Sciatic nerve (tissue), 2 donors: Measurements from ENCODE around the gene FAM151A. TPM values are rescaled to one million over a fixed set of nuclear protein-coding genes. Genes with fewer than 3 reads are reported as not detected.

ENCODE experiments used
- ATAC-seq: fragments of 200-7000 bp; cut with Tn5 transposase; one replicate; pipeline ENCODE4 v1.9.1; 2020; ENCODE audit warnings: mild to moderate bottlenecking, moderate library complexity
- DNase-seq: peaks from one replicate; pipeline ENCODE4 v3.0.0-alpha.2; 2020; ENCODE audit warnings: low spot score
- intact Hi-C: fragments of 100-400 bp; cut with DNase I; formaldehyde crosslinking; loops from one replicate; pipeline ENCODE4 v1.14.2; 2022
- total RNA-seq: library from RNA; stranded (reverse); fragmentation: NEBNext Ultra II Directional; extraction: Animal tissue kit (Norgen Biotek cat#: 25700); gene quantifications from one replicate; pipeline ENCODE4 v1.2.1, GENCODE V29; 2021
- donor health status: DM: no; HTN: no; CAD: no.
- donor health status: DM: no; HTN: no; CAD: no.

Gene FAM151A
- total RNA-seq, 1 donor from 2014 or later: not detected

GRCh38 chr1:54585181-54586066, 37.9 kb downstream of the FAM151A start:
- ATAC-seq: no peak
- no peak for DNase-seq
- intact Hi-C loops: no loop called here

GRCh38 chr1:54584575-54584974, 38.8 kb downstream of the FAM151A start:
- ATAC-seq (no peak), DNase-seq (no peak)
- intact Hi-C loops: no loop called here

- DNase-seq: no peak
- ATAC-seq: no peak
- intact Hi-C loops: no loop called here
These were observed 39.5 kb downstream of the FAM151A start for GRCh38 chr1:54583871-54584270.

GRCh38 chr1:54583307-54583686, 40.0 kb downstream of the FAM151A start:
- no peak for ATAC-seq
- DNase-seq: no peak
- intact Hi-C loops: no loop called here

GRCh38 chr1:54582566-54583306, 40.6 kb downstream of the FAM151A start:
- no peak for DNase-seq
- no peak for ATAC-seq
- intact Hi-C loops: no loop called here

GRCh38 chr1:54581621-54582035, 41.7 kb downstream of the FAM151A start:
- intact Hi-C loops: no loop called here
- peak; percentile 89 for DNase-seq
- ATAC-seq: peak; percentile 97

GRCh38 chr1:54580856-54581550, 42.3 kb downstream of the FAM151A start:
- intact Hi-C loops: no loop called here
- no peak for DNase-seq
- no peak for ATAC-seq

- intact Hi-C loops: no loop called here
- no peak for DNase-seq
- no peak for ATAC-seq
These were observed 44.0 kb downstream of the FAM151A start for GRCh38 chr1:54579337-54579781.

- DNase-seq (peak; percentile 87), ATAC-seq (no peak)
- intact Hi-C loops: loop anchor here (1.0 kb wide), 1 partner anchor 42 kb away; no protein-coding TSS in a partner anchor
These were observed 45.7 kb downstream of the FAM151A start for GRCh38 chr1:54577612-54578011.

GRCh38 chr1:54575605-54576290, 47.6 kb downstream of the FAM151A start:
- intact Hi-C loops: loop anchor here (1.0 kb wide), 1 partner anchor 65 kb away; no protein-coding TSS in a partner anchor
- DNase-seq: no peak
- no peak for ATAC-seq

GRCh38 chr1:54575161-54575560, 48.2 kb downstream of the FAM151A start:
- intact Hi-C loops: loop anchor here (1.0 kb wide), 1 partner anchor 65 kb away; no protein-coding TSS in a partner anchor
- no peak for ATAC-seq
- no peak for DNase-seq

- intact Hi-C loops: no loop called here
- DNase-seq (no peak), ATAC-seq (no peak)
These were observed 49.1 kb downstream of the FAM151A start for GRCh38 chr1:54574158-54574778.

- intact Hi-C loops: no loop called here
- no peak for ATAC-seq
- no peak for DNase-seq
These were observed 50.8 kb downstream of the FAM151A start for GRCh38 chr1:54572542-54572850.

- ATAC-seq (peak; percentile 43), DNase-seq (no peak)
- intact Hi-C loops: no loop called here
These were observed 51.4 kb downstream of the FAM151A start for GRCh38 chr1:54571803-54572541.

GRCh38 chr1:54571326-54571725, 52.0 kb downstream of the FAM151A start:
- intact Hi-C loops: no loop called here
- no peak for DNase-seq
- peak; percentile 27 for ATAC-seq

GRCh38 chr1:54570161-54570560, 53.2 kb downstream of the FAM151A start:
- DNase-seq (no peak), ATAC-seq (no peak)
- intact Hi-C loops: no loop called here

- ATAC-seq (no peak), DNase-seq (no peak)
- intact Hi-C loops: no loop called here
These were observed 54.0 kb downstream of the FAM151A start for GRCh38 chr1:54569339-54569738.

- intact Hi-C loops: no loop called here
- DNase-seq (no peak), ATAC-seq (peak; percentile 65)
These were observed 55.4 kb downstream of the FAM151A start for GRCh38 chr1:54567961-54568360.
